Central memory CD8-positive, alpha-beta T cell (primary cell): ENCODE measurements around the gene CDKN2D.
"Not testable (repeated sequence)": the region's sequence is repeated elsewhere in the genome, so short reads cannot be mapped to it uniquely, and the experiment has no call there.

ENCODE experiments used
- ATAC-seq: fragments of 150-1000 bp; cut with Tn5 transposase; replicated peaks from 2 replicates; pipeline ENCODE4 v1.10.0; 2022; ENCODE audit warnings: mild to moderate bottlenecking, moderate FRiP score, moderate number of reproducible peaks; ENCODE audit not compliant: poor library complexity, severe bottlenecking; ENCODE audit errors: extremely low read depth
- DNase-seq, 2 donors: peaks; one replicate each; pipeline ENCODE4 v3.0.0; 2021; ENCODE audit warnings: low spot score in 2 of 2
- H3K27ac Mint-ChIP-seq: one replicate; pipeline ENCODE4 v1.8.0; 2022; ENCODE audit warnings: low read depth, mild to moderate bottlenecking, moderate library complexity, mixed read lengths
- H3K27me3 Mint-ChIP-seq: one replicate; pipeline ENCODE4 v1.8.0; 2022; ENCODE audit warnings: mixed read lengths
- H3K36me3 Mint-ChIP-seq: one replicate; pipeline ENCODE4 v1.8.0; 2022; ENCODE audit warnings: mild to moderate bottlenecking, moderate library complexity, mixed read lengths; ENCODE audit not compliant: insufficient read depth
- H3K4me1 Mint-ChIP-seq: one replicate; pipeline ENCODE4 v1.8.0; 2022; ENCODE audit warnings: mixed read lengths
- H3K4me3 Mint-ChIP-seq: one replicate; pipeline ENCODE4 v1.8.0; 2022; ENCODE audit warnings: mild to moderate bottlenecking, moderate library complexity, mixed read lengths
- H3K9me3 Mint-ChIP-seq: one replicate; pipeline ENCODE4 v1.8.0; 2022; ENCODE audit warnings: mixed read lengths

The CDKN2D gene

DNA sequence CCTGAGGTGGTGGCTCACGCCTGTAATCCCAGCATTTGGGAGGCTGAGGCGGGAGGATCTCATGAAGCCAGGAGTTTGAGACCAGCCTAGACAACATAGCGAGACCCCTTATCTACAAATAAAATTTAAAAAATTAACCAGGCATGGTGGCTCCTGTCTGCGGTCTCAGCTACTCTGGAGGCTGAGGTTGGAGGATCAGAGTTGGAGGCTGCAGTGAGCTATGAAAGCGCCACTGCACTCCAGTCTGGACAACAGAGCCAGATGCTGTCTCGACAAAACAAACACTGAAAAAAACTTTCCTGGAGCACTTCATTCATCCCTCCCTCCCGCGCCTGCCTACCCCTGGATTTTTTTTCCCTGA lies 25.7 kb downstream of the CDKN2D start:
- Mint-ChIP-seq H3K36me3 (peaks cover 20% of the 10 kb centered on the region), H3K4me3 (peak overlapping the region; percentile 73), H3K4me1 (peaks cover 8% of the 10 kb centered on the region), H3K9me3 (no peaks in the 10 kb centered on the region), H3K27me3 (peaks cover 11% of the 10 kb centered on the region), H3K27ac (no peak overlapping the region)
- DNase-seq, result no peak
- ATAC-seq, result no peak

DNA sequence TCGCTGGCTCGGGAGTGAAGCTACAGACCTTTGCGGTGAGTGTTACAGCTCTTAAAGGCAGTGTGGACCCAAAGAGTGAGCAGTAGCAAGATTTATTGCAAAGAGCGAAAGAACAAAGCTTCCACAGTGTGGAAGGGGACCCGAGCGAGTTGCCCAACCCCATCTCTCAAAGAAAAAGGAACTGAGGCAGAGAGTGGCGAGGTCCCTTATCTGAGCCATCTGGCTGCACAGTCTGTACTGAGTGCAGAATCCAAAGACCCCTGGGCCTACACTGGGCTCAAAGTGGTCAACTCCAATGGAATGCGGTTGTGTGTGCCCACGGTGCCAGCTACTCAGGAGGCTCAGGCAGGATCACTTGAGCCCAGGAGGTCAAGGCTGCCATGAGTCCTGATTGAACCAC lies 29.8 kb downstream of the CDKN2D start:
- DNase-seq, H3K4me1 Mint-ChIP-seq, H3K27ac Mint-ChIP-seq, H3K4me3 Mint-ChIP-seq, H3K36me3 Mint-ChIP-seq, H3K9me3 Mint-ChIP-seq, ATAC-seq: not testable (repeated sequence)
- peaks cover 11% of the 10 kb centered on the region for H3K27me3 Mint-ChIP-seq

GRCh38 chr19:10538204-10538983 lies 30.4 kb downstream of the CDKN2D start:
- peaks cover under 1% of the 10 kb centered on the region for H3K36me3 Mint-ChIP-seq
- H3K27me3 Mint-ChIP-seq, result peaks cover 11% of the 10 kb centered on the region
- no peaks in the 10 kb centered on the region for H3K9me3 Mint-ChIP-seq
- no peaks in the 10 kb centered on the region for H3K4me1 Mint-ChIP-seq
- no peak for DNase-seq
- no peak overlapping the region for H3K27ac Mint-ChIP-seq
- no peak overlapping the region for H3K4me3 Mint-ChIP-seq
- no peak for ATAC-seq

GRCh38 chr19:10537668-10538067 lies 31.1 kb downstream of the CDKN2D start:
- no peaks in the 10 kb centered on the region for H3K4me1 Mint-ChIP-seq
- H3K27me3 Mint-ChIP-seq, result peaks cover 11% of the 10 kb centered on the region
- no peak overlapping the region for H3K27ac Mint-ChIP-seq
- H3K9me3 Mint-ChIP-seq, result no peaks in the 10 kb centered on the region
- no peak overlapping the region for H3K4me3 Mint-ChIP-seq
- no peaks in the 10 kb centered on the region for H3K36me3 Mint-ChIP-seq
- ATAC-seq (no peak), DNase-seq (no peak)

- peaks cover 9% of the 10 kb centered on the region for H3K27me3 Mint-ChIP-seq
- H3K27ac Mint-ChIP-seq, result no peak overlapping the region
- H3K9me3 Mint-ChIP-seq, result no peaks in the 10 kb centered on the region
- ATAC-seq (no peak), DNase-seq (no peak)
- H3K36me3 Mint-ChIP-seq, result no peaks in the 10 kb centered on the region
- no peaks in the 10 kb centered on the region for H3K4me1 Mint-ChIP-seq
- H3K4me3 Mint-ChIP-seq, result no peak overlapping the region
These were observed 33.2 kb downstream of the CDKN2D start for GRCh38 chr19:10535613-10536012.

- H3K36me3 Mint-ChIP-seq, result no peaks in the 10 kb centered on the region
- no peaks in the 10 kb centered on the region for H3K27me3 Mint-ChIP-seq
- DNase-seq (no peak), ATAC-seq (no peak)
- no peaks in the 10 kb centered on the region for H3K4me1 Mint-ChIP-seq
- no peaks in the 10 kb centered on the region for H3K9me3 Mint-ChIP-seq
- H3K27ac Mint-ChIP-seq, result no peak overlapping the region
- no peak overlapping the region for H3K4me3 Mint-ChIP-seq
These were observed 35.0 kb downstream of the CDKN2D start for GRCh38 chr19:10533646-10534386.

- no peak for DNase-seq
- Mint-ChIP-seq H3K36me3 (peaks cover 1% of the 10 kb centered on the region), H3K27me3 (no peaks in the 10 kb centered on the region), H3K4me3 (no peak overlapping the region), H3K27ac (no peak overlapping the region), H3K4me1 (no peaks in the 10 kb centered on the region), H3K9me3 (no peaks in the 10 kb centered on the region)
- no peak for ATAC-seq
These were observed 36.3 kb downstream of the CDKN2D start for GRCh38 chr19:10532457-10532856.

DNA sequence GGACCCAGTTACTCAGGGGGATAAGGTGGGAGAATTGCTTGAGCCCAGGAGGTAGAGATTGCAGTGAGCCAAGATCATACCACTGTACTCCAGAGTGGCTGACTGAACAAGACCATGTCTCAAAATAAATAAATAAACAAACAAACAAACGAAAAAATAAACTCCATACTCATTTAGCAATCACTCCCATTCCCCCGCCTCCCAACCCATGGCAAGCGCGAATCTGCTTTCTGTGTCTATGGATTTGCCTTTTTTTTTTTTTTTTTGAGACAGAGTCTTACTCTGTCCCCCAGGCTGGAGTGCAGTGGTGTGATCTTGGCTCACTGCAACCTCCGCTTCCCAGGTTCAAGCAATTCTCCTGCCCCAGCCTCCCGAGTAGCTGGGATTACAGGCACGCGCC lies 41.9 kb downstream of the CDKN2D start:
- not testable (repeated sequence) for H3K4me3 Mint-ChIP-seq, H3K27me3 Mint-ChIP-seq, H3K9me3 Mint-ChIP-seq, H3K27ac Mint-ChIP-seq, H3K36me3 Mint-ChIP-seq, ATAC-seq, DNase-seq
- peaks cover 14% of the 10 kb centered on the region for H3K4me1 Mint-ChIP-seq

GRCh38 chr19:10525636-10526035 lies 43.1 kb downstream of the CDKN2D start:
- ATAC-seq (no peak), DNase-seq (no peak)
- H3K4me1 Mint-ChIP-seq, result peaks cover 14% of the 10 kb centered on the region
- H3K27ac Mint-ChIP-seq, result no peak overlapping the region
- no peak overlapping the region for H3K4me3 Mint-ChIP-seq
- no peaks in the 10 kb centered on the region for H3K27me3 Mint-ChIP-seq
- H3K36me3 Mint-ChIP-seq, result peaks cover 7% of the 10 kb centered on the region
- H3K9me3 Mint-ChIP-seq, result no peaks in the 10 kb centered on the region

- peaks cover 33% of the 10 kb centered on the region for H3K4me1 Mint-ChIP-seq
- H3K27ac Mint-ChIP-seq, result peak overlapping the region; percentile 85
- ATAC-seq (peak; percentile 87), DNase-seq (peak in 1 of 2 donors; percentile 61)
- H3K36me3 Mint-ChIP-seq, result peaks cover 10% of the 10 kb centered on the region
- H3K27me3 Mint-ChIP-seq, result no peaks in the 10 kb centered on the region
- H3K9me3 Mint-ChIP-seq, result no peaks in the 10 kb centered on the region
- peak overlapping the region; percentile 36 for H3K4me3 Mint-ChIP-seq
These were observed 45.6 kb downstream of the CDKN2D start for GRCh38 chr19:10523135-10523636.

DNA sequence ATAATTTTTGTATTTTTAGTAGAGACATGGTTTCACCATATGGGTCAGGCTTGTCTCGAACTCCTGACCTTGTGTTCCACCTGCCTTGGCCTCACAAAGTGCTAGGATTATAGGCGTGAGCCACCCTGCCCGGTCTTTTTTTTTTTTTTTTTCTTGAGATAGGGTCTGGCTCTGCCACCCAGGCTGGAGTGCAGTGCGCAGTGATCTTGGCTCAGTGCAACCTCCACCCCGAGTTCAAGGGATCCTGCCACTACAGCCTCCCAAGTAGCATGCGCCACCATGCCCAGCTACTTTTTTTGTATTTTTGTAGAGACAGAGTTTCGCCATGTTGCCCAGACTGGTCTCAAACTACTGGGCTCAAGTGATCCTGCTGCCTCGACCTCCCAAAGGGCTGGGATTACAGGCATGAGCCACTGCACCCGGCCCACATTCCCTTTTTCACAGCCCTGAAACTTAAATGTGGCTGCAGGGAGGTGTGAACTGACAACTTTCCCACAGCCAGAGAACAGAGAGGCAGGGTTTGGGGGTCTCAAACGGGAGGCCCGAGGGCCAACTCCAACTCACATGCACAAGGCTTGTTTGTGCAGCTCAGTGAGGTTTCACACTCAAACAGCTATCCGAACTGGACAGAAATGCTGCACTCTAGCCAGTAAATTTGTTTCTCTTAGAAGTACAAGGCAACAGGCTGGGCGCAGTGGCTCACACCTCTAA lies 47.2 kb downstream of the CDKN2D start:
- no peaks in the 10 kb centered on the region for H3K27me3 Mint-ChIP-seq
- no peak for ATAC-seq

GRCh38 chr19:10520652-10521318 lies 48.0 kb downstream of the CDKN2D start:
- Mint-ChIP-seq H3K27ac (peak overlapping the region; percentile 49), H3K4me3 (peak overlapping the region; percentile 37), H3K9me3 (no peaks in the 10 kb centered on the region), H3K36me3 (peaks cover 22% of the 10 kb centered on the region), H3K27me3 (no peaks in the 10 kb centered on the region), H3K4me1 (peaks cover 44% of the 10 kb centered on the region)
- DNase-seq (no peak), ATAC-seq (no peak)

More for the DNA sequence above, 47.2 kb downstream of the CDKN2D start:
- peaks cover 40% of the 10 kb centered on the region for H3K4me1 Mint-ChIP-seq
- no peaks in the 10 kb centered on the region for H3K9me3 Mint-ChIP-seq
- DNase-seq, result no peak
- peaks cover 15% of the 10 kb centered on the region for H3K36me3 Mint-ChIP-seq
- peak overlapping the region; percentile 85 for H3K27ac Mint-ChIP-seq
- peak overlapping the region; percentile 43 for H3K4me3 Mint-ChIP-seq
